AG04449 (cell line): ENCODE results near the gene GPR42.

ENCODE experiments used
- CTCF ChIA-PET: fragments of 350-600 bp; formaldehyde crosslinking; extraction: SDS; loops from one replicate; lab custom pipeline; 2021; ENCODE audit warnings: antibody characterized with exemption; lab: Yijun Ruan, JAX
- POLR2A ChIA-PET: fragments of 400-600, 350-600 bp; formaldehyde crosslinking; extraction: SDS; loops from one replicate; lab custom pipeline; 2020; ENCODE audit warnings: antibody characterized with exemption, inconsistent platforms; lab: Yijun Ruan, JAX
- DNase-seq: peaks from one replicate; pipeline ENCODE4 v3.0.0-alpha.2; 2010; ENCODE audit warnings: low read depth, low spot score
- H3K4me3 ChIP-seq: 2 replicates; pipeline ENCODE4 v1.5.1; 2011; ENCODE audit warnings: low read depth, mild to moderate bottlenecking, control low read depth, low read length
- TF ChIP-seq, protein P1 (sequence below): IDR thresholded peaks from one replicate; pipeline ENCODE4 v1.5.1; 2011; ENCODE audit warnings: mild to moderate bottlenecking, moderate library complexity, low read length, control low read depth, inconsistent platforms; ENCODE audit not compliant: insufficient read depth; ENCODE audit errors: missing control alignments

The GPR42 gene

DNA sequence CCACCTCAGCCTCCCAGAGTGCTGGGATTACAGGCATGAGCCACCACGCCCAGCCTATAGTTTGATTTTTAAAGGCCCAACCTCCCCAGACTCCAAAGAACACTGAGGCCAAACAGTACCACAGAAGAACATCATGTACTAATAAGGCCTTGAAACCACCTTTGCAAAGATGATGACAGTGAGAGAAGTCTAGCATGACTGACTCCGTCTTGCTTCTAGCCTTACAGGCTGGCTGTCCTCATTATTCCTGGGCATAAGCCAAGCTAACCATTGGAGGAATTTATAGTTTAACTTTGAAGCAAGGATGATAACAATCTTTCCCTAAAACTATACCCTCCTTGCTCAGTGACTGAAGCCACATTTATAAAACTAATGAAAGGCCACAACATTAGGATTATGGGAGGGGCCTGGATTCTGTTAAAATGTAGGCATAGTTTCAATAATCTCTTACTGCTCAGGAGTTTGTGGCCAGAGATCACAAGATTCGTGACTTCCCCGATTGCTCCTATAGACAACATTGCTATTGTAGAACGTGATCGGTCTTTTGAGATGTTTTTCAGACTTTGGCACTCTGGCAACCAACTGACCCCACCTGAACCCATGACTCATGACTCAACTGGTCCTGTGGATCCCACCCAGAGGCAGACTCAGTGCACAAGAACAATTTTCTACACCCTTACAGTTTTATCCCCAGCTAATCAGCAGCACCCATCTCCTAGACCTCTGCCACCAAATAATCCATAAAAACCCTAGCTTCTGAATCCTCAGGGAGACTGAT lies 17.6 kb downstream of the GPR42 start:
- TF ChIP-seq, protein P1, sequence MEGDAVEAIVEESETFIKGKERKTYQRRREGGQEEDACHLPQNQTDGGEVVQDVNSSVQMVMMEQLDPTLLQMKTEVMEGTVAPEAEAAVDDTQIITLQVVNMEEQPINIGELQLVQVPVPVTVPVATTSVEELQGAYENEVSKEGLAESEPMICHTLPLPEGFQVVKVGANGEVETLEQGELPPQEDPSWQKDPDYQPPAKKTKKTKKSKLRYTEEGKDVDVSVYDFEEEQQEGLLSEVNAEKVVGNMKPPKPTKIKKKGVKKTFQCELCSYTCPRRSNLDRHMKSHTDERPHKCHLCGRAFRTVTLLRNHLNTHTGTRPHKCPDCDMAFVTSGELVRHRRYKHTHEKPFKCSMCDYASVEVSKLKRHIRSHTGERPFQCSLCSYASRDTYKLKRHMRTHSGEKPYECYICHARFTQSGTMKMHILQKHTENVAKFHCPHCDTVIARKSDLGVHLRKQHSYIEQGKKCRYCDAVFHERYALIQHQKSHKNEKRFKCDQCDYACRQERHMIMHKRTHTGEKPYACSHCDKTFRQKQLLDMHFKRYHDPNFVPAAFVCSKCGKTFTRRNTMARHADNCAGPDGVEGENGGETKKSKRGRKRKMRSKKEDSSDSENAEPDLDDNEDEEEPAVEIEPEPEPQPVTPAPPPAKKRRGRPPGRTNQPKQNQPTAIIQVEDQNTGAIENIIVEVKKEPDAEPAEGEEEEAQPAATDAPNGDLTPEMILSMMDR, result no peak
- DNase-seq, result no peak
- H3K4me3 ChIP-seq, result no peak overlapping the region
- POLR2A ChIA-PET, result no interaction called here
- CTCF ChIA-PET, result no interaction called here

- ChIA-PET POLR2A (no interaction called here), CTCF (no interaction called here)
- TF ChIP-seq, protein P1, result no peak
- no peak for DNase-seq
- H3K4me3 ChIP-seq, result no peak overlapping the region
Measured at GRCh38 chr19:35389192-35389861, 18.5 kb downstream of the GPR42 start.

- ChIA-PET CTCF (no interaction called here), POLR2A (no interaction called here)
- TF ChIP-seq, protein P1, result no peak
- H3K4me3 ChIP-seq, result no peak overlapping the region
- DNase-seq, result no peak
Measured at GRCh38 chr19:35392742-35393715, 22.2 kb downstream of the GPR42 start.

DNA sequence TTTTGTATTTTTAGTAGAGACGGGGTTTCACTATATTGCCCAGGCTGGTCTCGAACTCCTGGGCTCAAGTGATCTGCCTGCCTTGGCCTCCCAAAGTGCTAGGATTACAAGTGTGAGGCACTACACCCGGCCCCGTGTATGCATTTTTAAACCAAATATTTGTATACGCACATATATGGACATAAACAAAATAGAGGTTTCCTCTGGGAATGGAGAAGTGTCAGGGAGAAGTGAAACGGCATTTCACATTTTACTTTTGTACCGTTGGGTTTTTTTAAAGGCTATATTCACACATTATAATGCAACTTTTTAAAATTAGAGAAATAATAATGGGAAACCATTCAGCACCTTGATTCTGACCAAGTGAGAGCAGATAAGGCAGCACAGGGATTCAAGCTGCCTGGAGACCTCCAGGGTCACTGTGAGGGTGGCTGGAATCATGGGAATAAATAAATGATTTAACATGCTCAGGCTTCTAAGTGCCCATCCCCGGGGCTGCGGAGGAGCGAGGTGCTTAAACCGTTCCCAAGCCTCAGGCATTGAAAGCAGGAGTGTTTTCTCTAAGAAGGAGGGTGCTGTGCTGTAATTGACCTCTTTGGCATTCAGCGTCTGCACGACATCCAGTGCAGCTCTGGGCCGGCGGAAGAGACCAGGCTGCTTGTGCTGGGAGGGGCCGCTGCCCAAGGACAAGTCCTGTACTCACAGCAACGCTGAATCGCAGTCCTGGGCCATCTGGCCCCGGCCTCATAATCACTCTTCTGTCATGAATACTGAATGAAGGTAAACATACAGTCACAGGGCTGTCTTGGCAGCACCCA lies 24.7 kb downstream of the GPR42 start:
- DNase-seq, result no peak
- ChIA-PET CTCF (no interaction called here), POLR2A (interaction anchor here (0.7 kb wide), 1 partner anchor 21 kb away, joined by 3 read pairs; no protein-coding TSS in a partner anchor)
- TF ChIP-seq, protein P1, result no peak
- H3K4me3 ChIP-seq, result no peak overlapping the region

- TF ChIP-seq, protein P1, result no peak
- POLR2A ChIA-PET, result no interaction called here
- no peak overlapping the region for H3K4me3 ChIP-seq
- CTCF ChIA-PET, result no interaction called here
- DNase-seq, result no peak
Measured at GRCh38 chr19:35396240-35396885, 25.5 kb downstream of the GPR42 start.
